Tongue (tissue), 2 donors: ENCODE data around the gene MAML3. TPM values are rescaled to one million over a fixed set of nuclear protein-coding genes. Genes with fewer than 3 reads are reported as not detected.

Experiments used
- DNase-seq: peaks from one replicate; pipeline ENCODE4 v3.0.0-alpha.2; 2015
- total RNA-seq: library from RNA; depleted of rRNA; stranded (reverse); fragments of >200 nt; gene quantifications from one replicate; pipeline ENCODE4 v1.2.3, GENCODE V29; 2014

The MAML3 gene
- total RNA-seq, 1 donor from 2014 or later, result 7.0 TPM

DNA sequence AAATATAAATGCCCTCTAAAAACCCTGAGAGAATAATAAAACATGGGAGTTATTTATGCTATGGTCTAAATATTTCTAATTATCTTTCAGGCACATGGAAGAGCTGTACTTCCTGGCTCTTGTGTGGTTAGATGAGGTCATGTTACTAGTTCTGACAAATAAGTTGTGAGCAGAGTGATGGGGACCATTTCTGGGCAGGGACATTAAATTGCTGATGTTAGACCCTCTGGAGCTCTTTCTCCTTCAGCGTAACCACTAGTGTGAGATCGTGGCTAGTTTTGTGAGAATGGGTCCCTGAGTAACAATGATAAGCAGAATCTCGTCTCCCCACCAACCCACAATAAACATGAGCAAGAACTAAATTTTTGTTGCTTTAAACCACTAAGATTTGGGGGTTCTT, 108.0 kb downstream of the MAML3 start:
- DNase-seq, result no peak

DNA sequence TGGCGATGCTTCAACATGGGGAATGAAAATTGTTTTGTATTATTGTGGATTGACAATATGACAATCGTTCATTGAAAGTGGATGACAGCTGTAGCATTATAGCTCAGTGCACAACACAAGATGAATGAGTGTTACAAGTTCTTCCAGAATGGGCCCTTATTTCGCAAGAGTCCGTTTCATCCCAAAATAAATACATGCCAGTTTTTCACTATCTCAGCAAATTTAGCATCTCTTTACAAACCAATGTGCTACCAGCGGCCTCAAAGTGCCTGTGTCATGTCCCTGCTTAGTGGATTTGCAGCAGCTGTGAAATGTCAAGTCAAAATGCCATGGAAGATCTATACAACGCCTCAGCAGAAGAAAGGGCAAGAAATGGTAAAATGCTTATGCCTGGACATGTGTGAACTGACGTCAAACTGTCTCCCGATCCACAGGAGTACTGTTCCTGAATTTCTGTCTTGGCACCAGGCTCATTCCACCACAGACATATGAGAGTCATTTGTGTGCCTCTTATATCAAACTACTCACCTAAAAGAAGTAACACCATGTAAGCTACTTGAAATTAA, 109.6 kb downstream of the MAML3 start:
- DNase-seq, result peak; percentile 43

DNA sequence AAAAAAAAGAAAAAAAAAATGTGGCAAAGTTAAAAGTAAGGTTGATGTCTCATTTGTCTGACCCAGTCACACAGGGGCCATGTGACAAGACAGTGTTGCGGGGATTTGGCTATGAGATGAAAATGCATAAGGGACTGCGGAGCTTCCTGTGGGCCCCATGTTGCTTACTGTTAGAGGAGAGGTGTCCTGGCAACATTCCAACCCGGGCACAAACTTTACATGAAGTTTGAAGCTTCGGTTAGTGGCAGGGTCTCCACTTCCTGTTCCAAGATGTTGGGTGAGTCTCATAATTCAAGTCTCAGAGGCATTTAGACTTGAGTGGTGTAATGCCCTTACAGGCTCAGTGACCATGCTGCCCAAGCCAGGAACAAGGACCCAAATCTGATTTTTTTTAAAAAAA, 111.3 kb downstream of the MAML3 start:
- DNase-seq, result no peak

DNA sequence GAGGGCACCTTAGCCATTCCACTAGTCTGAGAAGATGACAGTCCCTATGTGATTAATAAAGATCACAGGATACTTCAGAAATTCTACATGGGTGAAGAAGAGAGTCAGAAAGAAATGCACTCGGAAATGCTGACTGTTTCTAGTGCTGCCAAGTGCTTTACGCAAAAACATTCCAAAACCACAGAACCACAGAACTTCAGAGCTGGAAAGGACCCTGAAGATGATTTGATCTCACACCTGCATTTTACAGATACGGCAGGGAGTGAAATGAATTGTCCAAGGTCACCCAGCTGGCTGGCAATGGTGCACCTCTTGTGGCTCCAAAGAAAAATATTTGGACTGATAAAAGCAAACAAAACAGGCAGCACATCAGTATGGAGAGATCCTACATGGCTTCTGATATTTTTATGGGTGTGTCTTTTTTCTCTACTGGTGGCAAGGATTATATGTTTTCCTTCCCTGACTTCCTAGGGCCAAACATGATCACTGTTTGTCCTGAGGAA, 115.9 kb downstream of the MAML3 start:
- no peak for DNase-seq

DNA sequence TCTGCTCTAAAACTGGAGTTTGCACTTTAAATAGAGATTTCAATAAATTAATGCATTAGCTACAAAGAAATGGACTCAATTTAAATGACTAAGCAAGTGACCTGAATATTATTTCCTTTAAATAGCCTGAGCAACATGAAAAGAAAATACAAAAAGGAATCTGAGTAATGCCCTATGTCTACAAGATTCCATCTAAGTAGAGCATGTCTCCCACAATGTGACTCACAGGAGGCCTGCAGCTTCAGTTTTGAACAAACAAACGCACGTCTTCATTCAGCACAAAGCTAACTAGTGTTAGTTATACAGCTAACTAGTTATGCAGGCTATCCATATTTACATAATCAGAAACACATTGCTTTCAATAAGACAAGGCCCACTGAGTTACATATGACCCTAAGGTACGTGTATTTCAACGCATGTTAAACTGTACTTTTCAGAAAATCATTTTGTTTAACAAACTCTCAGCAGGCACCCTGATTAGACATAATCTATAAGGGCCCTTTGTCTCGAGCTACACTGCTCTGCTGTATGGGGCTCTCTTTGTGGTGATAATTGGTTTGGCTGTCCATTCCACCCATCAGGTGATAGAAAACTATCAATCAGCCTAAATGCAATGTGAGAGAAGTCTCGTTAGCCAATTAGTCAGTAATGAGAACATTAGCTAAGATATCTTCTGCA, 116.5 kb downstream of the MAML3 start:
- no peak for DNase-seq

DNA sequence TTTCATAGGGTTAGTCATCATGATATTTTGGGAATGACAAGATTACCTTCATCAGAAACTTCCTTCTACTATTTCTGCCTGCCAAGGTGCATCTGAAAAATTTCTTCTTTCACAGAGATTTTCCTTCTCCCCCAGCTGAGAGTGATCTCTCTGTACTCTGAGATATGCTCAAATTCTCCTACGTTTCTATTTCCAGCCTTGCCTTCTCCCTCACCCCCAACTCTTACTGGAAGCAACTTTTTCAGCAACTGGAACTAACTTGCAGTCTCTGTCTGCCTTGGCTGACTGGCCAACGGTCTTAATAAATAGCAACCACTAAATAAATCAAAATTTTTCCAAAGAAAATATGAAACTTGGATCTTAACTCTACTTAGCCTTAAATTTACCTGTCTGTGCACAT, 122.3 kb downstream of the MAML3 start:
- no peak for DNase-seq

DNA sequence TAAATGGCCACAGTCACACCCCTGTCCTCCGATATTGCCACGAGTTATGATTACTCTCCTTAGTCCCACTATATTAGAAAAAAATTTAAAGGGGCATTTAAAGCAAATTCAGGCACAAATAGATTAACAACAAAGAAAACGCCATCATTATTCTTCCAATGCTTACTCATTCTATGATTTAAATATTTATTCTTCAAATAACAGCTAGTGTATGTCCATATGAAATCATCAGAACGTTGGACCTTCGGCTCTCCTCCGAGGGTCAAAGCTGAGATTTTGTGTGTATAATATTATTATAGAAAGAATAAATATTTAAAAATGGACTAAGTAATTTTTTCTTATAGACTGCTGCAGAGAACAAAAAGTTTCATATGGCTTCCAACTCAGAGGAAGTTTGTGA, 122.9 kb downstream of the MAML3 start:
- no peak for DNase-seq

DNA sequence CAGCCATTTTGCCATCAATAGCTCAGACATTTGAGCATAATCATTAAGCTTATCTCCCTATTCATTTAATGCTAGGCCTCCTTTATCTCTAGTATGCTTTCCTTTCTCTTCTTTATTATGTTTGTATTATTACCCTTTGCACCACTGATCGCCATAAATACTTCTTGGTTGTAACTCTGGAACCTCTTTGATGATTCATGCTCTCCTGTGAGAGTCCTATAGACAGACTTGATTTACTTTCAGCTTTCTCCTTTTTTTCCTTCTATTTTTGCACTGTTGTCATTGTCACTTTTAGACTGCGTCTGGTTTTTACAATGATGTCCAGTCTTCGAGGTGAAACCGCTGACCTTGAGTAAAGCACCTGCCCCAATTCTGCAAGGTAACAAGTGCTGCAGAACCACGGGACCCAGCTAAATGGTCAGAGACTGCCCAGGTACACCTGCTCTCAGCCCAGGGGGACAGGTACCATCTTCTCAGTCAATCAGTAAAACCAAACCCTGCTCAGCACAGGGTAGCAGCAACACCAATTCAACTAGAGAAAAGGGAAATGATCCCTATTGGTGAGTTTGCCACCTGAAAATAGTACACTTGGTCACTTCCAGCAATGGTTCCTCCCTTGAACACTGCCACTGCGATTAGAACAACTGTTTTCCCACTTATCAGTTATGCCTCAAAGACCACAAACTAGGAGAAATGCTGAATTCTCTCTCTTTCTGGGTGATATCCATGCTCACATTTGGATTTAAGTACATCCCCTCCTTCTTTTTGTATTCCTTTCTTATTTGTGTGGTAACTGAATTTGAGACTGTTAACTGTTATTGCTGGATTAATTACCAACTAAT, 125.1 kb downstream of the MAML3 start:
- DNase-seq, result no peak

DNA sequence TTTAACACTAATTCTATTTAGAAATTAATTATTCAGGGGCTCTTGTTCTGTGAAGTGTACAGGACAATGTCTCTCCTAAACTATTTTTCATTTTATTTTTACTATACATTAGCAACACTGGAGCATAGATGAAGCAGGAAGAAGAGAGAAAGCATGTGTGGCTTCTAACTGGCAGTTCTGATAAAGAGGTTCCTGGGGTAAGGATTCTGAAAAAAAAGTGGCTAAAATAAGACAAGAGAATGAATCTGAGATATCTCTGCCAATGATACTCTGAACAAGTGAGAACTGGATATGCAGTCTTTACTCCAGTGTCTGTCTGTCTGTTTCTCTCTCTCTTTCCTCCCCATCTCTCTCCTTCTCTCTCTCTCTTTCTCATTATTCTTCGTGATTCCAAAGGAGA, 125.9 kb downstream of the MAML3 start:
- no peak for DNase-seq

DNA sequence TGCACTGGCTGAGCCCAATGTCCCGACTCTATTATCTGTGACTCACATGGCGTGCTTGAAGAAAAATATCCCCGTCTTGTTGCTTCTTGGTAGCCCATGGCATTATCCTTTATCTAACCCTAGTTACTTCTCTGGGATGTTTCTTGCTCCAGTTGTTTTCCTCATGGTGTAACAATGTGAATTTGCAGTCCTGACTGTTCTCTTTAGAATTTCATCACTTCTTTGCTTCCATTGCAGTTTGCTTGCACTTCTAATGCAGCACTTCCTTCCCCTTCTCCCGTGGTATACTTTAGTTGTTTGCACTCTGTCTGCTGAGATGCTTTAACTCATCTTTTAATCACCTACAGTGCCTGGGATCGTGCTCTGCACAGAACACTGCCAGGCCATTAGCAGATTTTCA, 126.9 kb downstream of the MAML3 start:
- DNase-seq, result no peak

DNA sequence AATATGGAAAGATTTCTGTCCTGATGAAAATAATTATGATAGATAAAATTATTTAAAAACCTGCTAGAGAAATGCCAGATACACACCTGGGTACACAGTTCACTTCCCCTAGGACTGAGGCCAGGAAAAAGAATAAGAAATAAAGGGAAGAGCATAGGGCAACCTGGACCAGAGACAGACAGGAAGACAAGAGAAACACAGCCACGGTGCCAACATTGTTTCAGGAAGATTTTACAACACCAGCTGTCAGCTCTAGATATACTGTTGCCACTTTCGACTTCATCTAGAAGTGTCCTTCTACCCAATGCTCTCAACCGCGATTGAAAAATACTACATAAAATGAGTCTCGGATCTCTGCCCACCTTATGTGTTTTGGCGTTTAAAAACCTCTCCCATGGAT, 128.5 kb downstream of the MAML3 start:
- no peak for DNase-seq

DNA sequence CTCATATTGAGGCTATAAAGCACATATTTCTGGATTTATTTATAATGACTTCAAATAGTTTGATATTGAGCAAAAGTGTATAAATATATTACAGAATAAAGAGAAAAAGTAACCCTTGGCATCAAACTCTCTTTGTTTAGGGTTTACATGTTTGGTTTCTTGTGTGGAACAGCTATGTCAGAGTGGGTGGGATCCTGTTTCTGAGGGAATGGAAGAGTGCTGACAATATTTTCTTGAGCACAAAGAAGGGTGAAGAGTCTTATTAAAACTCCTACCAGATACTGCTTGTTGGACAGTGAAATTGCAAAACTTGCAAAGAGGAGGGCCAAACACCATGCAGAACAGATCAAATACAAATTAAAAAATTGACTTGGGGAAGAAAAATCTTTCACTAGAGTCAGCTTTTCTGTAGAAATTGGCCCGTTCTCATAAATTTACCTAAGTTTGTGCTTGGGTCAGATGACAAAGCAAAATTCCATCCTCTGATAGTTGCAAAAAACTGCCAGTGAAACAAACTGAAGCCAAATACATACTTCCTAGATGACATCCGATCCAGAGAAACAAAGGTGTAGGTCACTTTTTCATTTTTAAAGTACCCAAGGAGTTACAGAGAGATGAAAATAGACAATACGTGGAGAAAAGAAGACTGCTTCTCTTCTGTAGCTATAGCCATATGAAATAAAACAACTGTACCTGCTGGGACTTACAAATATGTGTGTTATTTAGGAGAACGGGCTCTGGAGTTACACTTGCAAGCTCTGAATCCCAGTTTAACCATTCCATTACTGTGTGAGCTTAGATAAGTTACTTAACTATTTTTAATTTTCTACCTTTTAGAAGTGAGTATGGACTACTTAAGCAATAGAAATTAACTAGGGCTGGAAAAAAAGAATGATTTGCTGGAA, 133.3 kb downstream of the MAML3 start:
- DNase-seq, result no peak

DNA sequence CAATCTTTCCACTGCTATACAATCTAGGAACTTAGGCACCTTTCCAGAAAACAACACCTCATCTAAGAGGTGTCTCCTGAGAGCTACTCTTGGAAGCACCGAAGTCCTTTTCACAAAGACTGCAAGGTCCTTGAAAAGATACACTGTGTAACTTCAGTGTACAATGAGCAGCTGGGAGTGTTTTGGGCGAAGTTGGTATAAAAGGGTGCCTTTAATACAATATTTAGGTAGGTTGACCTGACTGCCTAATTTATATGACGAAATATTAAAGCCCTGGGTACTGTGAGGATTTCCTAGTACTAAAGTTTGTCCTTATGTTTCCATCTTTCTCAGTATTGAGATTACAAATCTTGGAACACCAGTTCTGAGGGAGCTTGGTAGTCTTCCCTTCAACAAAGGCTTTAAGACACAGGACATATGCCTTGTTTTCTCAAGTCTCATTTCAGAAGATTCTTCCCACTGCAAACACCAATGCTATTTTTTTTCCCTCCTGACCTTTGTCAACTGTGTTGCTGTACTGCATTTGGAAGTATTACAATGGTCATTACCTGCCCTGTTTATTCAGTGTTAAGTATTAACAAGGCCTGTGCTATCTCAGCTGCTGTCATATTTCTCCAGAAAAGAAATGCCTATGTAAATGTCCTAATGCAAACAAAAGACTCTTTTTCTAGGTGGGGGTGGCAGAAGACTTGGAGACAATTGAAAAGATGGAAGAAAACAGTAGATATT, 134.2 kb downstream of the MAML3 start:
- DNase-seq, result no peak

DNA sequence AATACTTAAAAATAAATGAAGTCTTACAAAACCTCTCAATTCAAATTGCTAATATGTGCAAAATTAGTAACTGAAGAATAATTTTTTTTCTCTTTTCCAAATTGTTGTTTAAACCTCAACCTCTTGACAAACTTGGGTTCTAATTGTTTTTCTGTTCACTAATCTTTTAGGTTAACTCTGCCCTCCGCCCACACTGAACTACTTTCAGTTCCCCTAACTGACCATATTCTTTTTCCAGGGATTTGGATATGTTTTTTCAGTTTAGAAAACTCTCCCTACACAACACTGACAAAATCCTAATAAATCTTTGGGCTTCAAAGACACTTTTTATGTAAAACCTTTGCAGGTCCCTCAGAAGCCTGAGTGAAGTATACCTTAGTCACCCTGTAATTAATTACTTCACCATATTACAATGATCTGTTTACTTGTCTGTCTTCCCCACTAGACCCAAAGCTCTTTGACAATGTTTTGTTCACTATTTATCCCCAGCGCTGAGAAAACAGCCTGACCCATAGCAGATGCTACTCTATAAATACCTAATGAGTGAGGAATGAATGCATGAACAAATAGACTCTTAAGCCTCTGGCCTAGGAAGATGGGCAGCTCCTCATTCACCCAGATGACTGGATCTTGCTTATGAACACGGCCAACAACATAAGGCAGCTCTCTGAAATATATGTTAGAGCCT, 134.9 kb downstream of the MAML3 start:
- peak; percentile 49 for DNase-seq

DNA sequence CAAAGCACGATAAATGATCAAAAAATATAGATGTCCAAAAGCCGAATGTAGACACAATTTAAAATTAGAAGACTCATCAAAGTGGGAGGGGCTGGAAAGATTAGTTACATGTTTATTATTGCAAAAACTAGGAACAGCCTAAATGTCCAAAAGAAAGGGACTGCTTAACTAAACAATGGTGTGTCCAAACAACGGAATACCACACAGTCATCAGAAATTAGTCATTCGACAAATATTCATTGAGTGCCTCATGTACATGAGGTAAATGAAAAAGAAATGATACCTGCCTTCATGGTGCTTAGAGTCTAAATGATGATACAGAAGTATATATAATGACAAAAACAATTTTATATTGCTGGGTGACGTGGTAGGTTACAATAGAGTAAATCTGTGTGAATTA, 139.7 kb downstream of the MAML3 start:
- DNase-seq, result no peak

DNA sequence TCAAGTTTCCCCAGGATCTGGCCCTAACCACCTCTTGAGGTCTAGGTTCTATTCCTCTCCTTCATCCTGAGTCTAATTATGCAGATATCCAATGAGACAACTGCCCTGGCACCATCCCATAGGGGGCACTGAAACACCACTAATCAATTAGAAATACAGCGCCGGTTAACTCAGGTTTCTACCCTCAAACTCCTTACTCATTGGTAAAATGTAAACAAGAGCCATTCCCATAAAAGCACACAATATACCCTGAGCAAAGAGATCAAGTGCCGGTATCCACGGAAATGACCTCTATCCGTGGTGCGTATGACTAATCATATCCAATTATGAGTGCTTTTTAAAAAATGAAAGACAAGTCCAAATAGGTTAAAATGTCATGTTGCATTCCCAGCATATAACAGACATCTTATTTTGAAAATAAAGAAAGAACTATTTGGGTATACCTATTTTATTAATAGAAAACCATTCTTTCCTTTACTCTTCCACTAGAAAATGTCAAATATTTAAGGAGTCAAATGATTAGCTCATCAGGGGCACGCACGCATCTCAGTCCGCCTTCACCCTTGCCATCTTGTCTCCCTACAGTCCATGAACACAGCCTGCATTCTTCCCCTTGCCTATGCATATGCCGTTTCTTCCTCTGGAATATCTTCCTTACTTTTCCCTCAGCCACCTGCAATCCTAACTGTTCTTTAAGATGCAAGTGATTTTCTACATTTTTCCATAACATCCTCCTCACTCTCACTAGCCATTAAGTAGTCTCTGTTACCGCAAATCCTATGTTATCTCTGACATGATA, 141.1 kb downstream of the MAML3 start:
- DNase-seq, result peak; percentile 76

DNA sequence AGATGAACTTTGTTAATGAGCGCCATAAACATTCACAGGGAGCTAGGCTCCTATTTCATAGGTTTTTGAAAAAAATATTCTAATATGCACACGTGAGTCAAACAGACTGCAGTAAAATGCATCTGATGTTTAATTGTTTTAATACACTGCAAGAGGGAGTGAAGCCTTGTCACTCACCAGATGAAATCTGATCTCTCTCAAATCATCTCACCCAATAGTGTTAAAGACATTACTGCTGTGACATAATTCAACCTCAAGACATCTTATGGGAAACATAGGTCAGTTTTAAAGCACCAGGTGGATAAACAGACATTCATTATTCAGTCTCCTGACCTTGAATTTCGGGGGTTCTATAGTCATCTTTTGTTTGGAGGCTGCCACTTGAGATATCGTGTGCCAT, 148.3 kb downstream of the MAML3 start:
- peak; percentile 45 for DNase-seq

DNA sequence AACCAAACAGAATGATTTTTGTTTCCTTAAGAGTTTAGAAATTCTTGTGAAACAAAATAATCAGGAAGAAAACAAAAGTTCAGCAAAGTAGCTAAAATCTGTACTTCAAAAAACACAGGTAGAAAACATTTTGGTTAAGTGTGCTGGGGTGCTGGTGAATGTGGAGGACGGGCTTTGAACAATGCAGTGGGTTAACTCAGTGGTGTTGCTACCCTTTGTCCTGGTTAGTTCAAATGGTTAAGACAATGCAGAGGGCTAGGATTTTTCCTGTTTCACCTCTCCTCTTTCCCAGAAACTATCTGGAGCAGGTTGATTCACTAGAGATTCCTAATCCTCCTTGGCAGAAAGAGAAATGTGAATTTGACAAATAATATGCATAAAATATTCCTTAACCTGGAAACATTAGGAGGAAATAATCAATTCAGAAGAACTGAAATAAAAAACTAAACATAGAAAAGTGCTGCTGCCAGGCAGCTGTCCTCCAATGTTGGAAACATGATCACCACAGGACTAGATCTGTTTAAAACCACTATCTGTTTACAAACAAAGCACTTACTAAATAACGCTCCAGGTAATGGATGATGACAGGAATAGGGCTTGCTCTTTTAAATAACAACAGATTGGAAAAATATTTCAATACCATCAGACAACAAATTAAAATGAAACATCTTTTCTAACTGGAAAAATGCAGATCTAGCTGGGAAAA, 148.9 kb downstream of the MAML3 start:
- peak; percentile 40 for DNase-seq

DNA sequence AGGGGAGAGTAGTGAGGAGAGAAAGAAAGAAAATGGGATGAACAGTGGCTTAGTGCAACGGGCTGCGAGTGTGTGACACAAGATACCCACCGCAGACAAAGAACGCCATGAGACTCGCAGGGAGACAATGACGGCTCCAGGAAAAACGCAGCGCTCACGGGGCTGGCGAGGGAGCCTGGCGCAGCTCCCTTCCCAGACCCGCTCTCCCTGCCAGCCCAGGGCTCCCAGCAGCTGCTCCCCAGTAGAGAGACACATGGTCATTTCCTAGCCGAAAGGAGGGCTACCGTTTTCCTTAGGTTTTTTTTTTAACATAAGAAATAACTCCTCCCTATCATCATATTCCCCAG, 149.5 kb downstream of the MAML3 start:
- DNase-seq, result peak; percentile 75
